ENCODE results near the gene TTBK1.

The TTBK1 gene

GRCh38 chr6:43303751-43304331 is 60.6 kb downstream of the TTBK1 start:
- Histone ChIP-seq H3K4me3 (no peak overlapping the region), H3K4me1 (peaks cover 0 to 9% (median 7%) of the 10 kb centered on the region in 4 donors), H3K27ac (no peak overlapping the region), H3K9me3 (no peaks in the 10 kb centered on the region), H3K27me3 (peaks cover 0 to 58% of the 10 kb centered on the region in 2 donors), H3K36me3 (no peaks in the 10 kb centered on the region)
- TF ChIP-seq CTCF (IDR thresholded peaks at IDR 0.05) = no peak
- intact Hi-C loops (cut with DNase I; ENCODE audit: low total_unique reads) = no loop called here
- no peak for DNase-seq

- Histone ChIP-seq H3K9me3 (no peaks in the 10 kb centered on the region), H3K27me3 (peaks cover 0 to 58% of the 10 kb centered on the region in 2 donors), H3K27ac (no peak overlapping the region), H3K36me3 (no peaks in the 10 kb centered on the region), H3K4me1 (peaks cover 0 to 13% (median 7%) of the 10 kb centered on the region in 4 donors), H3K4me3 (no peak overlapping the region)
- intact Hi-C loops (cut with DNase I; ENCODE audit: low total_unique reads) = no loop called here
- no peak for DNase-seq
- TF ChIP-seq CTCF (IDR thresholded peaks at IDR 0.05) = no peak
Measured at GRCh38 chr6:43304361-43304760, 61.1 kb downstream of the TTBK1 start.

- peaks cover 0 to 56% of the 10 kb centered on the region in 2 donors for H3K27me3 ChIP-seq
- no peaks in the 10 kb centered on the region for H3K36me3 ChIP-seq
- no peak for DNase-seq
- no peak for TF ChIP-seq CTCF (IDR thresholded peaks at IDR 0.05)
- intact Hi-C loops (cut with DNase I; ENCODE audit: low total_unique reads) = no loop called here
- peaks cover 0 to 13% (median 7%) of the 10 kb centered on the region in 4 donors for H3K4me1 ChIP-seq
- H3K4me3 ChIP-seq = no peak overlapping the region
- H3K9me3 ChIP-seq = no peaks in the 10 kb centered on the region
- H3K27ac ChIP-seq = no peak overlapping the region
Measured at GRCh38 chr6:43304882-43305281, 61.6 kb downstream of the TTBK1 start.

- intact Hi-C loops (cut with DNase I; ENCODE audit: low total_unique reads) = no loop called here
- DNase-seq = no peak
- H3K9me3 ChIP-seq = no peaks in the 10 kb centered on the region
- TF ChIP-seq CTCF (IDR thresholded peaks at IDR 0.05) = no peak
- peaks cover 0 to 46% of the 10 kb centered on the region in 2 donors for H3K27me3 ChIP-seq
- H3K4me1 ChIP-seq = peaks cover 0 to 13% (median 7%) of the 10 kb centered on the region in 4 donors
- no peaks in the 10 kb centered on the region for H3K36me3 ChIP-seq
- H3K27ac ChIP-seq = no peak overlapping the region
- no peak overlapping the region for H3K4me3 ChIP-seq
Measured at GRCh38 chr6:43306086-43306485, 62.8 kb downstream of the TTBK1 start.

GRCh38 chr6:43307451-43308100 is 64.3 kb downstream of the TTBK1 start:
- peaks cover 0 to 13% (median 7%) of the 10 kb centered on the region in 4 donors for H3K4me1 ChIP-seq
- TF ChIP-seq CTCF (IDR thresholded peaks at IDR 0.05) = no peak
- peaks cover 0 to 33% of the 10 kb centered on the region in 2 donors for H3K27me3 ChIP-seq
- H3K9me3 ChIP-seq = no peaks in the 10 kb centered on the region
- intact Hi-C loops (cut with DNase I; ENCODE audit: low total_unique reads) = no loop called here
- no peak for DNase-seq
- H3K36me3 ChIP-seq = no peaks in the 10 kb centered on the region
- no peak overlapping the region for H3K4me3 ChIP-seq
- no peak overlapping the region for H3K27ac ChIP-seq
